GM21825 (cell line): ENCODE measurements around the gene SMARCC2.
"Not testable (repeated sequence)": the region's sequence is repeated elsewhere in the genome, so short reads cannot be mapped to it uniquely, and the experiment has no call there.

Experiments
- ATAC-seq: cut with Tn5 transposase; IDR thresholded peaks from one replicate; pipeline ENCODE4 v1.9.1; 2021; ENCODE audit warnings: mild to moderate bottlenecking, moderate library complexity; ENCODE audit not compliant: unreplicated experiment

The SMARCC2 gene

DNA sequence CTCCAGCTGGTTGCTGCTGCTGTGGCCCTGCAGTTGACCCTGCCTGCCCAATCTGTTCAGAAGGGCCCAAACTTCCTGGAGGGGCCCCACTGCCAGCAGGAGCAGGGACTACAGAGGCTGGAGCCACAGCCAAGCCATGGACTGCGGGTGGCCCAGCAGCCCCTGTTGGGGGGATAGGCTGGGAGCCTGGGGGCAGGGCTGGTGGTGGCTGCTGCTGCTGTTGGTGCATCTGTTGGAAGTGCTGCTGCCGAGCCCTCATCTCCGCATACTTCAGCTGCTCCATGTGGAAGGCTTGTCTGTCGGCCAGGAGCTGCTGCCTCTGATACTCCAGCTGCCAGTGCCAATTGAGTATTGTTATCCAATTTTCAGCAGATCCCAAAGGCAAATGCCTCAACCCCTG, 23.9 kb downstream of the SMARCC2 start:
- ATAC-seq = no peak

DNA sequence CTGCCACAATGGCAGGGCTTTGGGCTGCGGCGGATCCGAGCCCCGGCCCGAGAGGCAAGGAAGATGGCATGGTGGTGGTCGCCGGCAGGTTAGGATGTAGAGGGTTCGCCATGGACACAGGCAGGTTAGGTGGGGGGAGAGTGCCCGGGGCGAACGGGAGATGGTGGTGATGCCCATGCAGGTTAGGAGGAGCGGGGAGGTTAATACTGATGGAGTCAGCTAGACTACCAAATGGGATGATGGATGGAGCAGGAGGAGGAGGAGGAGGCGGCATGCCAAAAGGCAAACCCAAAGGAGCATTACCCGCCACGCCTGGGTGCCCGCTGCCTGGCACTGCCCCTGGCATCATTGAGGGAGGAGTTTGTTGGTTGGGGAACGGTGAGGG, 24.9 kb downstream of the SMARCC2 start:
- no peak for ATAC-seq

DNA sequence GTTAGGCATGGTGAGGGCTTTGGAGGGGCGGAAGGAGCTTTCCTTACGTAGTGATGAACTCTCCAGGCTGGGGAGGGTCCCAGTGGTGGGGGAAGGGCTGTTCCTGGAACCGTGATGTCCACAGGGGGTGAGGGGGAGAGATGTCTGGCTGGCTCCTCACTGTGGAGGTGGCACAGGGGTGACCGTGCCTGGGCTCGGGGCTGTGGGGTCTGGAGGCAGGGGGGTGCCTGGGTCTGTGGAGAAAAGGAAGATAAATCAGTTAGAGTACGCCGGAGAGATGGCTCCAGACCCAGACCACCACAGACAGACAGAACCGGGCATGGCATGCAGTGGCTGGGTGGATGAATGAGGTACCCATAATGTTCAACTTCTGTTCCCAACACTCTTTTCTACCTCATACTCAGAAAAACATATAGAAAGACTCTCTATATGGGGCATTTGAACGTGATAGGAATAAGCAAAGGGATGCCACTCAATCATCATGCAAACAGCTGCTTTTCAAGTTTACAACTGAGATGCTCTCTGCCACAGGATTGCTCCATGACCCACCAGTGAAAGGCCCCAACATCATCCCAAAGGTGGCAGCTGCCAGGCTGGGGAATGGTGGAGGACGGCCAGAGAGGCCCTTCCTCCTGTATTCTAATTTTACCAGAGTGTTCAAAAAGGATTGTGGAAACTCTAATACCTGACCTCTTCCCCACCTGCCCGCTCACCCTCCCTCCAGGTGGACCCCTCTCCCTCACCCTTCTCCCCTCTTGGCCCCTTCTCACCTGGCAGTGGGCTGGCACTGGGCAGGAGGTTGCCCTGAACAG, 25.5 kb downstream of the SMARCC2 start:
- ATAC-seq = no peak

DNA sequence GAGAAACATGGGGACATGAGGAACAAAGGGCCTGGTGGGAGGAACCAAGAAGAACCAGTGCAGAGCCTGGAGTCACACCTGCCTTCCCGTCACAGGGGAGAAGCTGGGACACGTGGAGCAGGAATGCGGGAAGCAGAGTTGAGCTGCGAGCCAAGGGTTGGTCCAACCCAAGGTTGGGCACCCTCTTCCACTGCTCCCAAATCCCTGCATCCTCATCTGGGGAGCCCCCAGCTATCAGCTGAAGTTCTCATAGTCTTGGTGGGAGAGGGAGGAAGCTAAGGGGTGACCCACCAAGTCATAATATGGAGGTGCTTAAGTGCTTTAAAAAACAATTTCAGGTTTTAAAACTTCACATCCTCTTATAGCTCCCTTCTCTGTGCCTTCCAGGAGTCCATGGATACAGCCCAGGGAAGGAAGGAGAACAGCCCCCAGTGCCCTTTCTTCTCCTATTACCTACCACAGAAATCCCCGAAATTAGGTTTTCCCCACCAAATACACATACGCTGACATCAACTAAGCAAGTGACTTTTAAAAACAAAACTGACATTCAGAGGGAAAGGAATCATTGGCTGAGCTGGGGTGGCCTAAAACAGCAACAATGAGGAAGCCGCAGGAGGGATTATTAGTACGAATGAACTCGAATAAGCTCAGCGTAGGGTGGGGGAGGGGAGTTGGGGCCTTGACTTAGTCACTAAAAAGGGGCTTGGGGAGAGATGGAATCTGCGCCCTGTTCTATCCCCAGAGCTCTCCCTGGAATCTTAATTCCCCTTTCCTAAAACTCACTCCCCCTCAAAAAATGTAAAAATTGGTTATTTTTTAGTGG, 26.6 kb downstream of the SMARCC2 start:
- ATAC-seq = no peak

DNA sequence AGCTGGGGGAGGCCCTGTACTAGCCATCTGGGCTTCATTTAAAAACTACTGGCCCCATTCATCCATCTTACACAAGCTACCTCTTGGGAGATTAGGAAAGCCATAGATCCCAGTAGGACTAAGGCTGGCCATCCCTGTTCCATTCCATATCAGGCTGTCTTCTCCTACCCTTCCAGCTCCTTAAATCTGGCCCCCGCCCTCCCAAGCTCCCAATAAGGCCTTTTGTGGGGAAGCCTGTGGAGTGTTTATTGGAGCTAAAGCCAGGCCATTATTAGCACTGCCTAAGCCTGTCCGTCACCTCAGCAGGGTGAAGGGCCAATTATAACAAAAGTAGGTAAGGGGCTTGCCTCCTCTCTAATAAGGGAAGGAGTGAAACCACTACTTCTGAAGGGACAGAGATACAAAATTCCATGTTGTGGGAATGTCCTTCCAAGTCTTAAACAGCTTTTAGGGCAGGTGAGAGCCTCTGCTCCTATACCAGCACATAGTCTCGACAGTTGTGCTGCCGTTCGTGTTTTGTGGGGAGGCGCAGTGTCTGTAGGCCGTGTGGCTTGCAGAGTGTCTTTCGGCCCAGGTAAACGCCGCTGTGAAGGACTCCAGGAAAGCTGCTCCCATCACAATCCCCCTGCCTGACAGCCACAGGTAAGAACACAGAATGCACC, 27.5 kb downstream of the SMARCC2 start:
- no peak for ATAC-seq

DNA sequence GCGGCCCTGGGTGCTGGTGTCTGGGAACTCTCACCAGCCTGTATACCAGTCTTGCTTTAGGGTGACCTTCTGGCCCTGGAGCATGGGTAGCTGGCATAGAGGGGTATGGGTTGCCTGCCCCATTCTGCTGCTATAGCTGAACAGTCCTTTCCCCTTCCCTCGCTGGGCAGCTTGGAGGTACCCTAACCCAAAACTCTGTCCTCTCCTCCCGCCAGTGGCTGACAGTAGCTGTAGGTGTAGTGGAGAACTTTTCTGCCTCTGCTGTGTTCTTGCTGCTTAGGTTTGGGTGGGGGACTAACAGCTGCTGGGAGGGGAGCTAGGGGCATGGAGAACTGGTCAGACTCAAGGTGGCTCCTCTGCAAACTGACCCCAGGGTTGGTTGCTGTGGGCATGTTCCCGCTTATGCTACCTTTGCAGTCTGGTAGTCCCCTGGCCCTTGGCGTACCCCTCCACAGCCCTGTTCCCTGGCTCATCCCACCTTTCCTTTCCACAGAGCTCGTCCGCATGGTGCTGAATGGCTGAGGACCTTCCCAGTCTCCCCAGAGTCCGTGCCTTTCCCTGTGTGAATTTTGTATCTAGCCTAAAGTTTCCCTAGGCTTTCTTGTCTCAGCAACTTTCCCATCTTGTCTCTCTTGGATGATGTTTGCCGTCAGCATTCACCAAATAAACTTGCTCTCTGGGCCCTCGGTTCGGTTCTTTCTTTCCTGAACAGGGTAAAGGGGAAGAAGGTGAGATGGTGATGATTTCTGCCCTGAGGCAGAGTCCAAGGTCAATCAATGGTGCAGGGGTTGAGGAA, 28.2 kb downstream of the SMARCC2 start:
- no peak for ATAC-seq

DNA sequence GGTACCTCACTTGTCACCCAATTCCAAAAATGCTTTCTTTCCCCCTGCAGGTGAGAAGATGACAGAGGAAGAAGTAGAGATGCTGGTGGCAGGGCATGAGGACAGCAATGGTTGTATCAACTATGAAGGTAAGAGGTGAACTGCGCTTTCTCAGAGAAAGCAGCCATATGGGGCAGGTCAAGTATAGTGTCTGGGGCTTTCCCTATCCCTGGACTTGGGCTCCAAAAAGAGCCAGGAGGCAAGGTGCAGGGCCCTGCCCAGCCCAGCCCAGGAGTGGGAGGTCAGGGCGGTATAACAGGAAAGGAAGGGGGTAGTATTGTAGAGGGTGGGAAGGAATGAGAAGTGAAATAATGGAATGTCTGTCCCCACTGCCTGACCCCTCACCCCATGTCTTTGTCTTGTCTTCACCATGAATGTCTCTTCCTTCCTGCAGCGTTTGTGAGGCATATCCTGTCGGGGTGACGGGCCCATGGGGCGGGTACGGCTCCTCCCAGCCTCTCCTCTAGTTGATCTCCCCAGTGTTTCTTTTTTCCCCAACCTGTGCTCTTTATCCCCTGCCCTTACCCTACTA, 29.0 kb downstream of the SMARCC2 start:
- ATAC-seq = no peak

DNA sequence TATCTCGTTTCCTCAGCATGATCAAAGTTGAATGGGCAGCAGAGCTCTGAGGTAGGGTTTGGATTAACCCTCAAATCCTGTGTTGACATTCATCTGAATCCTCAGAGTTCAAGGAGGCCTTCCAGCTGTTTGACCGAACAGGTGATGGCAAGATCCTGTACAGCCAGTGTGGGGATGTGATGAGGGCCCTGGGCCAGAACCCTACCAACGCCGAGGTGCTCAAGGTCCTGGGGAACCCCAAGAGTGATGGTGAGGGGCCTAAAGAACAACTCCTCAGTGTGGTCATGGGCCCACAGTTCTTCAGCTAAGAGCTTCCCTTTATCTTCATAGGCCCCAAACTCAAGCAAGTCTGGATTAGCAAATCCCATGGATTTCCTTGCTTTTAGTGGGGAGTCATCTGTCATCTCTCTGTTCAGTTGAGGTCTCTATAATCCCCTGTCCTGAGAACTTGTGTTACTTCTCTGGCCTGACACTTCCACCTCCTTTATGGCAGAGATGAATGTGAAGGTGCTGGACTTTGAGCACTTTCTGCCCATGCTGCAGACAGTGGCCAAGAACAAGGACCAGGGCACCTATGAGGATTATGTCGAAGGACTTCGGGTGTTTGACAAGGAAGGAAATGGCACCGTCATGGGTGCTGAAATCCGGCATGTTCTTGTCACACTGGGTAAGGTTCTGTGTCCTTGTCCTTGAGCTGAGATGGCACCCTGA, 29.6 kb downstream of the SMARCC2 start:
- ATAC-seq = no peak

DNA sequence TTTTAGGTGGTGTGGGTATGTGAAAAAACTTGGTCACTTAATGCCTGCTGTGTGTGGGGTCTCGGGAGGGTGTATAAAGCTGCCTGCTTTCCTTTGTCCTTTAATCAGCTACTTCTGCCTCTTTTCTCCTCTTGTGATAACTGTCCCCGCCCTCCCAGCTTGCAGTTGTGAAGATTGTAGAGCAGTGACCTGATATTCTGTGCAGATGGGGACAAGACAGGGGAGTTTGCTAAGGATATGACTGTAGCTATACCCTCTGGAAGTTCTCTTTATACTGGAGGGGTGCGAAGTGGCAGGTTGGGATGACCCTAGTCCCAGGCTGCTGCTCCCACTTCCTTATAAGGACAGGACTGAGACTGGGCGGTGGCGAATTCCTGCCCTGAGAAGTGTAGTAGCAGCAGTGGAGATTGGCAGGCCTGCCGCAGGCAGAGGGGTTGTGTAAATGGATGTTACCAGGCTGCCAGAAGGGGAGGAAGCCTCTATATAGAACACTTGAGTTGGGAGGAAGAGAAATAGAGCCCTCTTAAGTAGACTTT, 30.3 kb downstream of the SMARCC2 start:
- no peak for ATAC-seq

DNA sequence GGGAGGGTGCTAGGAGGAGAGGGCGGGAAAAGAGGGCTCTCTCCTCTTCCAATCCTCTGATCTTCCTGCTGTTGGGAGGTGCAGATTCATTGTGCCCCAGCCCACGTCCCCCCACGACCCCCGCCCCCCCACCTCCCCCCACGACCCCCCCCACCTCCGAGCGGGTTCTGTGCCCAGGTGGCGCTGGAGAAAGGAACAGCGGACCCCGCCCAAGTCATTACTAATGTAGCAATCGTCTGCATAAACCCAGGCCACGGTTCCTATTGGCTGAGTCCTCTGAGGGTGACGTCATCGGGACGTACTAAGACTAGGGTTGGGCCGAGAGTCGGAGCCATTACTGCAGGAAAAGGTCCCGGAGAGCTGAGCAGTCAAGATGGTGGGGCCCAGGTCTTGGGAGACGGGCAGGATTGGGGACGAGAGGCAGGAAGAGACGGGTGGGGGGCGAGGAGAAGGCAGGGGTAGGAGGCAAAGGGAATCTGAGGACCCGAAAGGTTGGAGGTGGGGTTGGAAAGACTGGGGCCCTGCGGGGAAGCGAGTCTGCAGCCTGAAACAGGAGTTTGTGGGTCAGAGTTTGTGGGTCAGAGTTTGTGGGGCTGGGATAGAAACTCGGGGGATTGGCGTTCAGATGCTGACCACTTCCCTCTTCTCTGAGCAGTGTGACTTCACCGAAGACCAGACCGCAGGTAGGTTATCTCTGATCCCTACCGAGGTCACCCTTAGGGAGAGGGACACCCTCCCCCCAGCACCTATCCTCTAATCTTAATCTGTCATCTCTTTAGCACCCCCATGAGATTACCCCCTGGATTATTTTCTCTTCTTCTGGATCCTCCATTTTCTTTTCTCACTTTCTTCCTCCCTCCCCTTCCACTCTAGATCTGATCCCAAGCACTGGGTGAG, 31.0 kb downstream of the SMARCC2 start, which contains the start of gene MYL6:
Gene MYL6 (plus strand): TSS at position 331 of the 897 bp plus-strand sequence. CDS start 43 bp downstream, at position 374.
- peak; percentile 74 for ATAC-seq

DNA sequence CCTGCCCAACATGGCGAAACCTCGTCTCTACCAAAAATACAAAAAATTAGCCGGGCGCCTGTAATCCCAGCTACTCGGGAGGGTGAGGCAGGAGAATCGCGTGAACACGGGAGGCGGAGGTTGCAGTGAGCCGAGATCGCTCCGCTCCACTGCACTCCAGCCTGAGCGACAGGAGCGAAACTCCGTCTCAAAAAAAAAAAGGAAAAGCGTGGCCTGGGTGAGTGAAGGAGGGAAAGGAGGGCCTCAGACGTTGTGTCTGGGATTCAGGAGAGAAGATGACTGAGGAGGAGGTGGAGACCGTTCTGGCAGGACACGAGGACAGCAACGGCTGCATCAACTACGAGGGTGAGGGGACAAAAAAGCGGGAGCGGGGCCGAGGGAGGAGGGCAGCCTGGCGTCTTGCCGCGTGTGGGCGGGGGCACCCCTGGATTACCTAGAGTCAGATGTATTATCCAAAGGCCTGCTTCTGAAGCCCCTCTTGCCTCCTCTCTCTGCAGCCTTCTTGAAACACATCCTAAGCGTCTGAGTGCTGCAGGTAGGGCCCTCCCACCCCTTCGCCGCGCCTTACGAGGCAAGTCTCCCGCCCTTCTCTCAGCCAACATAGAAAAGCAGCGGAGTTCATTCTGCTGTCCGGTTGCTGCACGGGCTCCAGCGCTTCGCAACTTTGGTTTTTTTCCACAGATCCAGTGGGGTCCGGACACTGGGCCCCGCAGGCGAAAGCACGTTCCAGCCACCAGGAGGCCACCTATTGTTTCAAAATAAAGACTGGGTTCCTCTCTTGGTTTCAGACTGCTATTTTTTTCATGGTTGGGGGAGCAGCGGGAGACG, 31.9 kb downstream of the SMARCC2 start:
- peak; percentile 28 for ATAC-seq

DNA sequence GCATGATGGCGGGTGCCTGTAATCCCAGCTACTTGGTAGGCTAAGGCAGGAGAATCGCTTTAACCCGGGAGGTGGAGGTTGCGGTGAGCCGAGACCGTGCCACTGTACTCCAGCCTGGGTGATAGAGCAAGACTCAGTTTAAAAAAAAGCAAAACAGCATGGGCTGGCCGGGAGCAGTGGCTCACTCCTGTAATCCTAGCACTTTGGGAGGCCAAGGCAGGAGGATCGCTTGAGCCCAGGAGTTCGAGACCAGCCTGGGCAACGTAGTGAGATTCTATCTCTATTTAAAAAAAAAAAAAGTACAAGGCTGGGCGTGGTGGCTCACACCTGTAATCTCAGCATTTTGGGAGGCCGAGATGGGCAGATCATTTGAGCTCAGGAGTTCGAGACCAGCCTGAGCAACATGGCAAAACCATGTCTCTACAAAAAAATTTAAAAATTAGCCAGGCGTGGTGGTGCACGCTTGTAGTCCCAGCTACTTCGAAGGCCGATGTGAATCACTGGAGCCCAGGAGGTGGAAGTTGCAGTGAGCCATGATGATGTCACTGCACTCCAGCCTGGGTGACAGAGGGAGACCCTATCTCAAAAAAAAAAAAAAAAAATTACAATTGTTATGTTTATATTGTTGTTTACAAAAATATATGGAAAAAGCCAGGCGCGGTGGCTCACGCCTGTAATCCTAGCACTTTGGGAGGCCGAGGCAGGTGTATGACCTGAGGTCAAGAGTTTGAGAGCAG, 32.7 kb downstream of the SMARCC2 start:
- not testable (repeated sequence) for ATAC-seq

DNA sequence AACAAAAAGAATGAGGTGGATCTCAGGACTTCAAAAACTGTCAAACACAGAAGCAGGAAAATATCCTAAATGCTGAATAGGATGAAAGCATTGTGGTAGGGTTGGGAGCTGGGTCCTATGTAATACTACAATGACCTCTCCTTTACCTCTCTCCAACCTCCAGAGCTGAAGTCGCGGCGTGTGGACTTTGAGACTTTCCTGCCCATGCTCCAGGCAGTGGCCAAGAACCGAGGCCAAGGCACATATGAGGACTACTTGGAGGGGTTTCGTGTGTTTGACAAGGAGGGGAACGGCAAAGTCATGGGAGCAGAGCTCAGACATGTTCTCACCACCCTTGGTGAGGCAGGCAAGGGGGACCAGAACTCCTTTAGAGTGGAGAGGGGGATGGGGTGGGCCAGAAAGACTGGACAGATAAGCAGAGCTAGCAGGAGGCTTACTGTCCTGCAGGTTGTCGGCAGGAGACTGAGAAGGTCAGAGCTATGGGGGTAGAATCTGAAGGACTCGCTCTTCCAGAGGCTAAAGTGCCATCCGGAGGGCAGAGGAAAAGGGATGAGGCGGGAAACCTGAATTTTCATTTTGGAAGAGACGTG, 33.9 kb downstream of the SMARCC2 start:
- ATAC-seq = no peak

DNA sequence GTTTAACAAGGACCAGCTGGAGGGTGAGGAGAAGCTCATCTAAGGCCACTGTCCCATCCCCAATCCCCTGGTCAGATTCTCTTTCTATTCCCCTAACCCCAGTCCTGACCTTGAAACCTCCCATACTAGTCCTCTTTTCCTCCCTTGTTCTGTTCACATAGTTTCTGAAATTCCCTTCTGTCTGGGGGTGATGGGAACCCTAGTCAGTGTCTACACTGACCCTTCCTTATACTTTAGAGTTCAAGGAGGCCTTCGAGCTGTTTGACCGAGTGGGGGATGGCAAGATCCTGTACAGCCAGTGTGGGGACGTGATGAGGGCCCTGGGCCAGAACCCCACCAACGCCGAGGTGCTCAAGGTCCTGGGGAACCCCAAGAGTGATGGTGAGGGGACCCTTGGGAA, 34.5 kb downstream of the SMARCC2 start:
- ATAC-seq = no peak

DNA sequence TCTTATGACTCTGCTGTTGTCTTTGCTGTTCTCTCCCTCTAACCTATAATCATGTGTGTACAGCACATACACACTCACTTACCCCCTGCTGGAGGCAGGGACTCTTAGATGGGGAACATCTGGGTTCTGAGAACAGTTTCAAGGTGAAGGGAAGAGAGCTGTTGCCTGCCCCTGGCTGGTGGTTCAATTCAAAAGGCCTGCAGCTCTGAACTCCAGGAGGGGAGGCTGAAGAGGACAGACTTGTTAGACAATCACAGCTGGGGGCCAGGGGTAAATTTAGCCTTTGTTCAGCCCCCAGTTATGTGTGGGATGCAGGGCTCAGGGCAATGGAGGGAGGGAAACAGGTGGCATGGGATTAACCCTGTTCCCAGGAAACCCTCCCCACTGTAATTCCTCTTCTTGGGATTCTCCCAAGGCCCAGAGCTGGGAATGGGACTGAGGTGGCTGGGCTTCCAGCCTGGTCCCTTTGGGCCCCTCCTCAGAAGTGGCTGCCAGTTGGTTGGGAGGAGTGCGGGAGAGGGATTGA, 35.0 kb downstream of the SMARCC2 start:
- no peak for ATAC-seq

DNA sequence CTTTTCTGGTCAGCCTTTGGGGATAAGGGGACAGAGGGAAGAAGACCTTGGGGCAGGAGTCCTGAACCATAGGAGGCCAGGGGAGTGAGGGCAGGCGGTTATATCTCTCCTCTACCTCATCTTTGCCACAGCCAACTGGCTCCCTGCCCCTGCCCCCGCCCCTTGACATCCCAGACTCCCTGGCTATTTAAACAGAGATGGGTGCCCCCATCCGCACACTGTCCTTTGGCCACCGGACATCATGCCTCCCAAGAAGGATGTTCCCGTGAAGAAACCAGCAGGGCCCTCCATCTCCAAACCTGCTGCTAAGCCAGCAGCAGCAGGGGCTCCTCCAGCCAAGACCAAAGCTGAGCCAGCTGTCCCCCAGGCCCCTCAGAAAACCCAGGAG, 35.6 kb downstream of the SMARCC2 start:
- no peak for ATAC-seq
